GM15510 (cell line): Measurements from ENCODE around the gene TNFAIP6.

ENCODE experiments used
- POLR2A ChIP-seq: IDR thresholded peaks from 3 replicates; pipeline ENCODE4 v1.6.1; 2011; ENCODE audit warnings: borderline replicate concordance; ENCODE audit not compliant: insufficient read length; ENCODE audit errors: extremely low read depth

The TNFAIP6 gene

DNA sequence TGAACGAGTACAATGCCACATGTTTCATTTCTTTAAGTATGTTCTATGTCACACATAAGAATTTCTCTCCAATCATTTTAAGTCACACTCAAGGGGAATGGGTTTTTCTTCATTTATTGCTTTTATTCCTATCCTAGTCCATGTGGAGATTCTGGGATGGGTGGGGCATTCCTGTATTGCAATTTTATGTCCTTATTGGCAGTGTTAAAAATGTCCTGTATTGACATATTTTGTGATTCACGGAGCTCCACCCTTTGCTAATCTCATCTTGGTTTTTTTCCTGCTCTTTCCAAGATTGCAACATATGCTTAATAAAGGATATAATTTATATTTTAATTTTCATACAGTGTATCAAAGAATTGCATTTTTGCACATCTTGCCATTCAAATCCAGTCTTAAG, 3.4 kb upstream of the TNFAIP6 start:
- TF ChIP-seq POLR2A: no peak

DNA sequence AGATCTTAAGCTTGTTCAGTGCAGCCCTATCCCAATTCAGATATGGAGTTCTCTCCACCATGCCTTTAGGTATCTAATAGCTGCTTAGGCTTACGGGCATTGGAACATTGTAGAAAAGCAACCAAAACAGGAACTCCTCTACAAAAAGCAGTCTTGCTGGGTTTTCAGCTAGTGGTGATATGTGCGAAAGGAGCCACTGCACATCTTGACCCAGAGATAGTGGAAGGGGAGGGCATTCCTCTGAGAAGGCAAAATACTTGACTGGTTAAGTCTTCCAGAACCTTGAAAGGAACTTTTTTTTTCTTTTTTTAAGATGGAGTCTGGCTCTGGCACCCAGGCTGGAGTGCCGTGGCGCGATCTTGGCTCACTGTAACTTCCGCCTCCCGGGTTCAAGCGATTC, 2.6 kb upstream of the TNFAIP6 start:
- no peak for TF ChIP-seq POLR2A

DNA sequence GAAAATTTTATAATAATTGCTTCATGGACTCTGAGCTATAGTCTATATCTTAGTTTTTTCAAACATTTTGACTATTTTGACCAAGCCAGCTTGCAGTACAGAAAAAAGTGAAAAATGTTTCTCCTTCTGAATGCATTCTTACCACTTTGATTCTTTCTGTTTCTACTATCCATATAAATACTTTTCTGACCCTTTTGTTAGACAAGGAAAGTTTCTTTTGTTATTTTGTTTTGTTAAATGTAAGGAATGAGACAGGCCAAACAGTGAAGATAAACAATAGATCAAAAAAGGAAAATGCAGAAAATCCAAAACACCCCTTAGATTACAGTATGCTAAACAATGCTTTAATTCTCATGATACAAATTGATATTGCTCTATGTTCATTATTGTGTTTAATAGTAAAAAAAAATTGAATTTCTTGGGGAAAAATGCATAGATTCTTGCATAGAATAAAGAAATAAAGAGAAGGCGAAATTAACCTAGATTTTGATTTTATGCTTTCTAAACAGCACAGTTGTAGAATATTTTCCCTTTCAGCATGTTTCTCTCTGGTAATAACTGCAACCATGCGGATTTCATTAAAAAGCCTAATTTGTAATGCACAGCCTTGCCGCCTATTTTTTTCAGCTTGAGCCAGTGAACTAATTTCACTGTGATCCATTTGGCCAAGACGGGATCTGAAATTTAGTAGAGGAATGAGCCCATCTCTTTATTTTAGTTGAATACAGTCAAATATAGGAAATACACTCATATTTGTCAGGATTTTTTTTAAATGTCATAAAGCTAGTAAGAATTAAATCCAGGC, 976 bp downstream of the TNFAIP6 start:
- TF ChIP-seq POLR2A: no peak

DNA sequence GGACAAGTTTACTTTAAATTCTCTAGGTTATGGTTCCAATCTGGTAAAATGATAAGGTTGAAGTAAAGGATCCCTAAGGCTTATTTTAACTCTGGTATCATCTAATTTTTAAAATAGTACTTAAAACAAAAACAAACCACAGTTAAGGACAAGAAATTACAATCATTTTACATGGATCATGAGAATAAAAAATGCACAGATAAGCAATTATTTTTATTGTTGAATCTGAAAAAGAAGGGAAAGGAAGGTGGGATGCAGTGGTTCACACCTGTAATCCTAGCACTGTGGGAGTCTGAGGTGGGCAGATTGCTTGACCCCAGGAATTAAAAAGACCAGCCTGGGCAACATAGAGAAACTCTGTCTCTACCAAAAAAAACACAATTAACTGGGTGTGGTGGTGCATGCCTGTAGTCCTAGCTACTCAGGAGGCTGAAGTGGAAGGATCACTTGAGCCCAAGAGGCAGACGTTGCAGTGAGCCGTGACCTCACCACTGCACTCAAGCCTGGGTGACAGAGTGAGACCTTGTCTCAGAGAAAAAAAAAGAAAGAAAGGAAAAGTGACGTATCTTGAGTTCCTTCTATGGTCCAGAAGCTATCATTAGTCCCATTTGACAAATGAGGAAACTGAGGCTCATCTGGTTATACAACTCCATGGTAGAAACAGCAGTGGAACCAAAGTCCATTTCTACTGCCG, 2.5 kb downstream of the TNFAIP6 start:
- TF ChIP-seq POLR2A: no peak

DNA sequence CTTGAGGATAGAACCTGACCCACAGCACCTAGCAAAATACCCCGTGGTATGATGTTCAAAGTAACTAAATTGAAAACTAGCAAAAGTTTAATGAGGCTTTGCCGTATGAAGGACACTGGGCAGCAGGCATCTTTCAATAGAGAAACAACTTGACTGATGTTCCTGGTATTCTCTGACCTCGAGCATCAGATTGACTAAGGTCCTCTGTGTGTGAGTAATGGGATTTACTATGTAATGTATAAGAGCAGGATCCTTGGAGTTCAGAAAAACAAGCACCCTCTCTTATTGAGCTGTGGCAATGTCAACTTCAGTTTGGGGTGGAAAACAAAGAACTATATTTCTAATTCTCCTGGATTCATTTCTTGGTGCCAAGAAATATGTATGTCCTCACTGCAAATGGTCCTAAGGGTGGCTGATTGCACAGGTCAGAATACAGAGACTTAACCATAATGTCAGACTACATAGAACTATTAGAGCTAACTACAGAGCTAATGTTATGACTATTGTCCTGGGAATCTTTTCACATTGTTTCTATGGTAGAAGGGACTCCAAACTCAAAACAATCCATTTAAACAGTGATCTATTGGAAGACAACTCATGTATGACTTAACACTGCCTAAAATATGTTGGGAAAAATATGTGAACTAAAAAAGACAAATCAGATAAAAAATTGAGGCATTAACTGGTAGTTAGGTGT, 4.4 kb downstream of the TNFAIP6 start:
- TF ChIP-seq POLR2A: no peak

DNA sequence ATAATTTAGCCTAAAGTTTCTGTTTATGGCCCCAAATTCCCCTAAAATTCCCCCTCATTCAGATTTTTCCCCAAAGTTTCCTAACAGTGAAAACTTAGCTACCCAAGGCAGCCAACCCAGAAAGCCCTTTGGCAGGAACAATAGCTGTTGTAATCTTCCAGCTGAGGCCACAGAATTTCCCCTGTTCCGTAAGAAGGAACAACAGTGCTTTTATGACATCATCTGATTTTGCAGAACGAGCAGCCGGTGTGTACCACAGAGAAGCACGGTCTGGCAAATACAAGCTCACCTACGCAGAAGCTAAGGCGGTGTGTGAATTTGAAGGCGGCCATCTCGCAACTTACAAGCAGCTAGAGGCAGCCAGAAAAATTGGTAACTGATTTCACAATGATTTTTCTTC, 6.3 kb downstream of the TNFAIP6 start:
- no peak for TF ChIP-seq POLR2A

DNA sequence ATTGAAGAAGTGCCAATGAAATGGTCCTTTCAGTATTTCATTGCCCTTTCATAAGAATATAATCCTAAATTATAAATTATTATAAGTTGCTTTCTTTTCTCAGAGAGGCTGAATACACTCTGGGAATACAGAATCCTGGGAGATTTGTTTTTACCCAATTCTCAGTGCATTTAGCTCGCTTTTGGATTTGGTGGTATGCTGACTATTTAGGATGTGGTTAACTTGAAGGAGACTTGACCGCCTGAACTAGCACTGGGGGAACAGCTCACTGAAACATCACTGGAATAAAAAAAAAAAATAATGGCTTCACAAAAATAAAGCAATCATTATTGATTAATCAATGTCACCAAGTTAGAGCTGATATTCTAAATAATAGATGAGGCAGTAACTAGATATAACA, 10.2 kb downstream of the TNFAIP6 start:
- TF ChIP-seq POLR2A: no peak

DNA sequence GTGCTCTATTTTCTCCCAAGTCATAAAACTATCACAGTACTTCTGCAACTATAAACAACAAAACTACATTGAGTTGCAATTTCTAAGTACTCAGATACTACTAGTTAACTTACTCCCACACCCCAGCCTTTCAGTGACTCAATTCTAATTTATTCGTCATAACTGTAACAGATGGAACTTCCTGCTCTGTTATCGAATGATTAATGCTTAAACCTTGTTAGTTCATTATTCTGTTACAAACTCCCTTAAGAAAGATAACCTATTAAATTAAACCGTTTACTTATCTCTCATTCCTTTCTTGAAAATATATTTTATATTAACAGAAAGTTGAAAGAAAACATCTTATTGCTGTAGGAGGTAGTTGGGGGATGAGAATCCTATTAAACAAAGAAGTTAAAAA, 17.0 kb downstream of the TNFAIP6 start:
- no peak for TF ChIP-seq POLR2A

DNA sequence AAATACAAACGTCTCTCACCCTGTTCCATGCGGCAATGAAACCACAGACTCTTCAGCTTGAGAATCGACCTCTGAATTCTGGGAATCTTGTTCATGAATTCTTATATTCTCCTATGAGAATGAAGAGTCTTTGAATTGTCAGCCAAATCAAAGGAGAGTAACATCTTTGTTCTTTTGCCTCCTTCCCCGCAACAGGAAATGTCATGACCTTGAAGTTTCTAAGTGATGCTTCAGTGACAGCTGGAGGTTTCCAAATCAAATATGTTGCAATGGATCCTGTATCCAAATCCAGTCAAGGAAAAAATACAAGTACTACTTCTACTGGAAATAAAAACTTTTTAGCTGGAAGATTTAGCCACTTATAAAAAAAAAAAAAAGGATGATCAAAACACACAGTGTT, 21.8 kb downstream of the TNFAIP6 start:
- TF ChIP-seq POLR2A: no peak

DNA sequence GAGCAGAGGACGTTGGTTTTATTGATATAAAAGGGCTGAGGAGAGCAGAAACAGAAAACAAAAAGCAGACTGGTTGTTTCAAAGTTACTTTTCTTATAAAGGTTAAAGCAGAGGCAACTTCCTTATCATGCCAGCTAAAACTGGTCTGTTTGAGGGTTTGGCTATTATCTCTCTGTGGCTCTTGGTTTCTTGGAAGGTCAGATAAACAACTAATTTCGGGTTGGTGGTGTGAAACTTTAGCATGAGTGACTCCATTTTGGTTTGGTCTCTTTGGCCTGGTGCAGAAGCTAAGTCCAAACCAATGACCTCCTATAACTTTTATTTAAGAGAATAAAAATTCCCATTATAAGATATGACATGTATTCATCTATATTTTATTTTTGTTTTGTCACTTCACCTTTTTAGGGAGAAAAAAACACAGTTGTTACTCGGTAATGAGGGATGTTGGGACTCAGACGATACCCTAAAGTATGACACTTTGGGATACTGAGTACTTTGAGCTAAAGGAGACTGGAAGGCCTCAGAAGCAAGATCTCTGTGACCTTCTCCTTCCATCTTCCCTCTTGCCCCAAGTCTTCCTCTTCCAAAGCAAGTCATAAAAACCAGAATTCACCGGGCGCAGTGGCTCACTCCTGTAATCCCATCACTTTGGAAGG, 23.3 kb downstream of the TNFAIP6 start:
- no peak for TF ChIP-seq POLR2A

DNA sequence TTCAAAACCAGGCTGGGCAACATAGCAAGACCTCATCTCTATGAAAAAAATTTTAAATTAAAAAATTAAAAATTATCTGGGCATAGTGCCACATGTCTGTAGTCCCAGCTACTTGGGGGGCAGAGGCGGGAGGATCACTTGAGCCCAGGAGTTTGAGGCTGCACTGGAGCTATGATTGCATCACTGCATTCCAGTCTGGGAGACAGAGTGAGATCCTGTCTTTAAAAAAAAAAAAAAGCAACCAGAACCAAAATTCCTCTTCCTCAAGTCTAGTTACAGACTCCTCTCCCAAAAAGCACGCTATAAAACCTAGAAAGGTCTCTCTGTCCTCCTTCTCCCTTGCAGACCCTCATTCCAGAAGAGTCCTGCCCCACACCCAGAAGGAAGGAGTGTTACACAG, 23.9 kb downstream of the TNFAIP6 start:
- TF ChIP-seq POLR2A: no peak

DNA sequence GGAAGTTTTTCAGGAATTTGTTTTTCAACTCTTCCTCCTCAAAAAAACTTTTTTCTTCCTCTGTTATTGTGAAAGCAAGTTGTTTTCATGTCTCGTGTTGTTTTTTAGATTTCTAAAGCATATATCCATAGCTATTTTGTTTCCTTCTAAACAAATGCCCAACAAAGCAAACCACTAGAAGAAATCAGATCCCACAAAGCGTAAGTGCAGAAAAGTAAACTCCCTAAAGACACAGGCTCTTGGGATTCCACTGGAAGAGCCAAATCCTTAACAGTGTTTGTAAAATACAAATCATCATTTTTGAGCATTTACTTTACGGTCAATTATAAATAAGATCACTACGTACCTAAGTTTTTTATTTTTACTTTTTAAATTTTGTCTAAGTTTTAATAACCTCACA, 30.6 kb downstream of the TNFAIP6 start:
- no peak for TF ChIP-seq POLR2A

DNA sequence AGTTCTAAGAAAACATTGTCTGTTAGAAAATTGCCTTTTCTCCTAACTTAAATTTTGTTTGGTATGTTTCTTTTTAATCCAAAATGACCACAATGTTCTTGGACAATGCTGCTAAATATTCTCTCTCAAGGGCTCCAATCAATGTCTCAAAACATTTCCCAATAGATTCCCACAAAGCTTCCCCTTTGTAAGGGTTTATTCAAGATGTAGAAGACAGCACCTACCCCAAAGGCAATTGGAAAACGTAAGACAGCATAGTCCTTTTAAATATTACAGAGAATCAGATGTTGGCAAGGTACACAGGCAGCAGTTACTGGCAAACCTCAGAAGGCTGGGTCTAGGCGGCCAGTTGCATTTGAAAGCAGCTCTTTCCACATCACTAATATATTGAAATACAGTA, 34.0 kb downstream of the TNFAIP6 start:
- no peak for TF ChIP-seq POLR2A

DNA sequence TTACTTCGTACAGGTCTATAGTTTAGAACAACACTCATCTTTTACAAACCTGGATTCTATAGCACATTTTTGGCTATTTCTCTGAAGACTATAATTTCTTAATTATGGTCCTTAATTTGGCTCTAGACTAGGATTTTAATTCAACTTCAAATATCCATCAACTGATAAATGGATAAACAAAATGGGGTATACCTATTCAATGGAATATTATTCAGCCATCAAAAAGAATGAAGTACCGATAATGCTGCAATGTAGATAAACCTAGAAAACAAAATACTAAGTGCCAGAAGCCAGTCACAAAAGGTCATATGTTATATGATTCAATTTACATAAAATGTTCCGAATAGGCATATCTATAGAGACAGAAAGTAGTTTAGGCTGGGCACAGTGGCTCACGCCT, 37.1 kb downstream of the TNFAIP6 start:
- TF ChIP-seq POLR2A: no peak
